GM12873 (cell line): Measurements from ENCODE around the gene RPE.
A peak's percentile ranks its signal among the peaks of the same experiment; 100 is the strongest.

Source experiments
- TF ChIP-seq, protein P1 (sequence below): IDR thresholded peaks from 2 replicates; pipeline ENCODE4 v1.5.1; 2012; ENCODE audit warnings: low read depth, mild to moderate bottlenecking, moderate library complexity, low read length, control low read depth; ENCODE audit not compliant: insufficient read depth; ENCODE audit errors: missing control alignments

Gene RPE

DNA sequence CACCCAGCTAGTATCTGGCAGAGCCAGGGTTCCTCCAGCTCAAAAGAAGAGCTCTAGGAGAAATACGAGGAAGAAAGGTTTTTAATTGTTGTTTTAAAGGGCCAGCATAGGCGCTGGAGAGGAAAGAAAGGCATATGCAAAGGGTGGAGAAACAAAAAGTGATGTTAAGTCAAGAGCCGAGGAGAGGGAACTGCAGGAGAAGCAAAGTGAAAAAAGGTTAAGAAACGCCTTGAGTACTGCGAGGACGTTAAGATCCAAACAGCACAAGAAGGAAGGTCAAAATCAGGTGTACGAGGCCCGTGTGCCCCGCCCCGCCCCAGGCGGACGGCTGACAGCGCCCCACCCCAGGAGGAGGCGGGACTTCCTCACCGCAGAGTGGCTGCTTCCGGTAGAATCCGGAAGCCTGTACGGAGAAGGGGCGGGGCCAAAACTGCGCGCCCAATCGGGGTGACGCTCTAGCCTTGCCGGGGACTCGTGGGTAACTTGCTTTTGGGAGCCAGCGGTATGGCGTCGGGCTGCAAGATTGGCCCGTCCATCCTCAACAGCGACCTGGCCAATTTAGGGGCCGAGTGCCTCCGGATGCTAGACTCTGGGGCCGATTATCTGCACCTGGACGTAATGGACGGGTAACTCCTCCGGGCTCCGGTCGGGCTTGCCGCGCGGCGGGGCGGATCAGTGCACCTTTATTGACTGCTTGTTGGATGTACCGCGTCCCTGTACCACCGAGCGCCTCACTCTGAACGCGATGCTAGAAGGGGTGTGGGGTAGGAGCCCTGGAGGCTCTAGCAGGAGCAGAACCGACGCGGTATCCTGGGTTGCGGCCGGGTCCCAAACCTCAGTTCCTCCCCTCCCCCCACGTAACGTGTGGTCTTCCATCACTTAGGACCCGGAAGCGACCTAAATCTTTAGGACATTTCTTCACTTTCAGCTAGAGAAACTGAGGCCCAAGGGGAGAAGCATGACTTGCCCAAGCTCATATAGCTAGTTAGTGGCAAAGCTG lies at the start of gene RPE:
Gene RPE, plus strand, starts transcription at position 481 of the 1,000 bp plus-strand sequence. Its CDS starts 24 bp downstream, at position 505.
- TF ChIP-seq, protein P1, sequence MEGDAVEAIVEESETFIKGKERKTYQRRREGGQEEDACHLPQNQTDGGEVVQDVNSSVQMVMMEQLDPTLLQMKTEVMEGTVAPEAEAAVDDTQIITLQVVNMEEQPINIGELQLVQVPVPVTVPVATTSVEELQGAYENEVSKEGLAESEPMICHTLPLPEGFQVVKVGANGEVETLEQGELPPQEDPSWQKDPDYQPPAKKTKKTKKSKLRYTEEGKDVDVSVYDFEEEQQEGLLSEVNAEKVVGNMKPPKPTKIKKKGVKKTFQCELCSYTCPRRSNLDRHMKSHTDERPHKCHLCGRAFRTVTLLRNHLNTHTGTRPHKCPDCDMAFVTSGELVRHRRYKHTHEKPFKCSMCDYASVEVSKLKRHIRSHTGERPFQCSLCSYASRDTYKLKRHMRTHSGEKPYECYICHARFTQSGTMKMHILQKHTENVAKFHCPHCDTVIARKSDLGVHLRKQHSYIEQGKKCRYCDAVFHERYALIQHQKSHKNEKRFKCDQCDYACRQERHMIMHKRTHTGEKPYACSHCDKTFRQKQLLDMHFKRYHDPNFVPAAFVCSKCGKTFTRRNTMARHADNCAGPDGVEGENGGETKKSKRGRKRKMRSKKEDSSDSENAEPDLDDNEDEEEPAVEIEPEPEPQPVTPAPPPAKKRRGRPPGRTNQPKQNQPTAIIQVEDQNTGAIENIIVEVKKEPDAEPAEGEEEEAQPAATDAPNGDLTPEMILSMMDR: no peak

DNA sequence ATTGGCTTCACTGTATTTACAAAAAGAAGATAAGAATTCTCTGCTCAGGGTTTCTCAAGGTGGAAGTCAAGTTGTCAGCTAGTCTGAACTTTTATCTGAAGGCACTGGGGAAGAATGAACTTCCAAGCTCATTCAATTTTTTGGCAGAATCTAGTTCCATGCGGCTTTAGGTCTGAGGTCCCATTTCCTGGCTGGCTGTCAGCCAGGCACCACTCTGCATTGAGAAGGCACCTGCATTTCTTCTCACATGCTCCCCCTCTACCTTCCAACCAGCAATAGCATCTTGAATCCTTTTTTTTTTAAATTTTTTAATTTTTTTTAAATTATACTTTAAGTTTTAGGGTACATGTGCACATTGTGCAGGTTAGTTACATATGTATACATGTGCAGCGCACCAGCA lies 46.2 kb upstream of the RPE start:
- TF ChIP-seq, protein P1: no peak

DNA sequence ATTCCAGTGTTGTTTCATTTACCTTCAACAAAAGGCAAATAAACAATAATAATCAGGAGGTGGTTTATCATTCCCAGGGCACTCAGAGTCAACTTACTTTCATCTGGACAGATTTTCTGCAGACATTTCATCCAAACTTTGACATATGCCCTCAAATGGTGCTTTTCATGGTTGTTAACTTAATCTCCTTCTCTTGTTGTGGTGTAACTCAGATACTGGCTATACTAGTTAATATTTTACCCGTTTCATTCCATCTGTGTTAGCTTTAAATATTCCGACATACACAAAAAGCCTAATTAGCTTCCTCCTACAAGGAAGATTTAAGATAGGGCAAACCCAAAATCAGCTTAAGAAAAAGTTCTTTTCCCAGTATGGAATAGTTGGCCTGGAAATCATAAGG lies 44.4 kb upstream of the RPE start:
- TF ChIP-seq, protein P1: no peak

DNA sequence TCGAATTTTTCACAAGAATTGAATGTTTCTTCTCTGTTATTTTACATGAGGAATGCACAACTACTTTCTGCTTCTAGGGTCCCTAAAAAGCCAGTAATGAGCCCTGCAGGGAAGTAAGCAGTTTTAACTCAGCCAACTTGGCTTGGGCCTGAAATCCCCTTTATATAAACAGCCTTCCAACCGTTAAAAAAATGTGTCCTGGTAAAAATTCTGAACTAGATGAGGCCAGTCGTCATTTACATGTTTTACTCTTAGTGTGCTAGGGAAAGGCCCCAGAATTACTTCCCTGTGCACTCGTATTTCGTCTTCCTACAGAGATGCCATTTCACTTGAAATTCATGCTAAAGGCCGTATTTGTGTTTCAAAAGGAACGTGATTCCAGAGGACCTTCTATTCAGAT lies 42.4 kb upstream of the RPE start:
- TF ChIP-seq, protein P1: no peak

DNA sequence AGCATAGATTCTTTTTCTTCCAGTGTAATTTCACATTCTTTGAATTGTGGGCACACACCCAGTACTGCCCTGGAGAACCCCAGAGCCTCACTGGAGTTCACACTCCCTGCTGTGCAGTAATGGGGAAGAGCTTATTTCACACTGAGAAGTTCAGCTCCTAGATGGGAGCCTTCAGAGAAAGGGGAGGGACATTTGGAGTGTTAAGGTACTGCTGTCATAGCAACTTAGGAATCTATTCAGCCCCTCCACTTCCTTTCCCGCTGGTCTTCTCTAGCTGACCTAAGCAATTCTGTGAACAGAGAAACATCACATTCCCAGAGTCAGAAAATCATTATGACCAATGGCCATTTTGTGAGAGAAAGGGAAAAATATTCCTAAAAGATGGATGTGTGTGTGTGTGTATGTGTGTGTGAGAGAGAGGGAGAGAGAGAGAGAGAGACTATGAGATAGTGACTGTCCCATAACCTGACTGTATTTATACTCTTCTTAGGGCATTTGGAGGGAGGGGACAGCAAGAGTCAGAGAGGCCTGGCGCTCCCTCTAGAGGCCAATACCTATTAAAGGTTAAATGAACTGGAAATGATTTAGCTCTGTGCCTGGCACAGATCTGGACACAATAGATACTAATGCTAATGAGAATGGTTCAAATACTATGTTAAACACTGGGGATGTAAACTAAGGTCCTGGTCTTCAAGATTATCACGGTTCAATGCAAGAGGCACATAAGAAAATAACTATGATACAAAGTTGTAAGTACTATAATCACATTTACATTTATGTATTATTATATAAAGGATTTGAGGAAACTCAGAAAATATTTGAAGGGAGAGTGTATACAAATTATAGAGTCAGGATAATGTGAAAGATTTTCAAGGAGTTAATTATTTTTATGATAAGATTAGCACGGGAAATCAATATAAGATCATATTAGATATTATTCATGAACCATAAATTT lies 41.5 kb upstream of the RPE start:
- TF ChIP-seq, protein P1: peak; percentile 78

DNA sequence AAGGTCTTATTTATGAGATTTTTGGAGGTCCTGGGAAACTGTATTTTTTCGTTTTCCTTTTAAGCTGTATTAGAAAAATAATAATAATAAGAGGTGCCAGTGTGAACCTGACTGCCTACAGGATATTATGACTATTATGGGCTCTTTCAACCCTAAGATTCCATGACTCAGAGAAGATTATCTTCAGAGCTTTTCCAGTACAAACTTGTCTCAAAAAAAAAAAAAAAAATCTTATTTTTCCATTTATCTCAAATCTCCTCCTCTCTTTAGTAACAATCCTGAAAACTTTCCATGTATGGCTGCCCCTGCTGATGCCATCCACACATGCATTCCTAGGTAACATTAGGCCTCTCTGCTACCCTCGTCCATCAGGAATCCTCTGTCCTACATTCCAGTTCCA lies 36.7 kb upstream of the RPE start:
- TF ChIP-seq, protein P1: no peak

DNA sequence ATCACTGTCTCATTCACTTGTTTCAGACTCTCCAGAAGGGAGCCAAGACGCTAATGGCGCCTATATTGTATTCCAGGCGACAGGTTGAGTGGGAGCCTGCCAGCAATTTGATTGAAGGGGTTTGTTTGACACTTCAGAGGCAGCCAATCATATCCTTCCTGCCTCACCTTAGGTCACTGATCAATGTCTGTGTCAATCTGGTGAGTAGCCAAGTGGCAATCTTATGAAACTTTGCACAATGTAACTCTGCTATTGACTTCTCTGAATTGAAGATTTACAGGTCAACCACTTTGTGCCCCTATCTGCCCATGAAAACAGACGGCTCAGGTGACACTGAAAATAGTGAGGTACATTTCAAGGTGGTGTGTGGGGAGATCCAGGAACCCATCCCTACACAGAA lies 32.7 kb upstream of the RPE start:
- TF ChIP-seq, protein P1: no peak
